GM12878 (cell line): ENCODE data around the gene APC2. TPM values are rescaled to one million over a fixed set of nuclear protein-coding genes. Genes with fewer than 3 reads are reported as not detected.

ENCODE experiments used
- ATAC-seq: fragments of 200-7000 bp; cut with Tn5 transposase; 3 replicates; pipeline ENCODE4 v1.9.1; 2020; ENCODE audit warnings: mild to moderate bottlenecking, moderate library complexity
- BruUV-seq: library from RNA; stranded (reverse); fragments of 400-500 nt; replicated peaks from 2 replicates; lab custom pipeline; 2021; lab: Mats Ljungman, UMichigan
- CTCF ChIA-PET: fragments of 300-600 bp; sonication (Branson Sonifier 250); formaldehyde crosslinking; extraction: SDS; loops from one replicate; lab custom pipeline; 2021; ENCODE audit warnings: inconsistent platforms; lab: Yijun Ruan, JAX
- POLR2A ChIA-PET: fragments of 350-600 bp; formaldehyde crosslinking; extraction: SDS; loops from one replicate; lab custom pipeline; 2021; ENCODE audit warnings: inconsistent platforms; lab: Charles Lee
- RAD21 ChIA-PET: fragments of 300-600 bp; sonication (Branson Sonifier 250); formaldehyde crosslinking; loops from one replicate; lab custom pipeline; 2023; ENCODE audit warnings: antibody characterized with exemption; ENCODE audit not compliant: unreplicated experiment; lab: Charles Lee
- SMC1A ChIA-PET: fragments of 300-600 bp; sonication (Branson Sonifier 250); formaldehyde crosslinking; loops from one replicate; lab custom pipeline; 2023; ENCODE audit not compliant: unreplicated experiment, uncharacterized antibody; lab: Charles Lee
- DNase-seq: peaks from one replicate; pipeline ENCODE4 v3.0.0-alpha.2; 2011; ENCODE audit warnings: low read depth, low spot score
- FAIRE-seq: peaks from 3 replicates; lab custom pipeline; 2011; peaks lifted over from hg19 to GRCh38; lab: Jason Lieb, UNC
- H2AFZ ChIP-seq: 2 replicates; pipeline ENCODE4 v1.6.0; 2011; ENCODE audit warnings: low read depth, low read length, control low read depth; ENCODE audit not compliant: control insufficient read depth
- H3K27ac ChIP-seq: 2 replicates; pipeline ENCODE4 v1.5.1; 2011; ENCODE audit warnings: control low read depth; ENCODE audit not compliant: control insufficient read depth, insufficient read depth
- H3K27me3 ChIP-seq, 2 experiments: replicated peaks in 1 of 2; 2 replicates each; pipeline versions ENCODE4 v1.6.0 to v1.6.1; 2011; ENCODE audit warnings: low read length in 1 of 2; ENCODE audit not compliant: control insufficient read depth in 2 of 2, insufficient read depth in 2 of 2
- H3K36me3 ChIP-seq, 2 experiments: 2 replicates each; pipeline ENCODE4 v1.5.1; 2011; ENCODE audit warnings: low read length in 1 of 2; ENCODE audit not compliant: control insufficient read depth in 2 of 2, insufficient read depth in 2 of 2
- H3K4me1 ChIP-seq: 2 replicates; pipeline ENCODE4 v1.6.1; 2011; ENCODE audit warnings: mild to moderate bottlenecking, low read length, moderate library complexity, mixed read lengths; ENCODE audit not compliant: control insufficient read depth, insufficient read depth
- H3K4me2 ChIP-seq: 2 replicates; pipeline ENCODE4 v1.6.0; 2011; ENCODE audit warnings: control low read depth; ENCODE audit not compliant: control insufficient read depth, insufficient read depth
- H3K4me3 ChIP-seq: fragments of 200-600 bp; sonication (generic); 2 replicates; pipeline ENCODE4 v1.5.1; 2016
- H3K79me2 ChIP-seq: 2 replicates; pipeline ENCODE4 v1.6.0; 2011; ENCODE audit warnings: low read length; ENCODE audit not compliant: control insufficient read depth, insufficient read depth
- H3K9ac ChIP-seq: 2 replicates; pipeline ENCODE4 v1.8.0; 2011; ENCODE audit warnings: low read length, control low read depth, mixed read lengths; ENCODE audit not compliant: control insufficient read depth, insufficient read depth
- H3K9me3 ChIP-seq: replicated peaks from 3 replicates; pipeline ENCODE4 v1.5.1; 2011; ENCODE audit warnings: mild to moderate bottlenecking, low read length; ENCODE audit not compliant: control insufficient read depth, insufficient read depth
- H4K20me1 ChIP-seq: 2 replicates; pipeline ENCODE4 v1.6.0; 2011; ENCODE audit not compliant: control insufficient read depth, insufficient read depth
- DPF2 ChIP-seq: fragments of 450-650 bp; IDR thresholded peaks from 2 replicates; pipeline ENCODE4 v1.6.1; 2017; ENCODE audit warnings: mild to moderate bottlenecking
- FOS ChIP-seq: IDR thresholded peaks from 3 replicates; pipeline ENCODE4 v1.6.1; 2011; ENCODE audit warnings: borderline replicate concordance; ENCODE audit not compliant: insufficient read length; ENCODE audit errors: extremely low read depth
- FOXM1 ChIP-seq: IDR thresholded peaks from 2 replicates; pipeline ENCODE4 v1.6.1; 2012; ENCODE audit warnings: low read depth, mild to moderate bottlenecking, inconsistent platforms, low read length, moderate library complexity
- NFYB ChIP-seq: IDR thresholded peaks from 2 replicates; pipeline ENCODE4 v1.6.1; 2011; ENCODE audit warnings: low read depth, mild to moderate bottlenecking, low read length, improper control_type of control experiment, moderate library complexity; ENCODE audit not compliant: insufficient read depth
- NR2C2 ChIP-seq: IDR thresholded peaks from 2 replicates; pipeline ENCODE4 v1.6.1; 2011; ENCODE audit warnings: borderline replicate concordance, low read depth; ENCODE audit not compliant: control insufficient read depth, insufficient read length
- POLR2AphosphoS5 ChIP-seq: IDR thresholded peaks from 2 replicates; pipeline ENCODE4 v1.6.1; 2011; ENCODE audit warnings: mild to moderate bottlenecking, low read length, inconsistent platforms
- RFX5 ChIP-seq: IDR thresholded peaks from 2 replicates; pipeline ENCODE4 v1.6.1; 2011; ENCODE audit warnings: low read depth, low read length, improper control_type of control experiment
- SP1 ChIP-seq: IDR thresholded peaks from one replicate; pipeline ENCODE4 v1.6.1; 2011; ENCODE audit warnings: low read depth, low read length
- STAT1 ChIP-seq: fragments of 450-650 bp; conservative IDR thresholded peaks from 2 replicates; pipeline ENCODE4 v1.6.1; 2014; ENCODE audit warnings: antibody characterized with exemption, mild to moderate bottlenecking
- WGBS: methylation state at CpG from one replicate; pipeline ENCODE4 v1.1.6; 2016; ENCODE audit warnings: low lambda C conversion rate; ENCODE audit not compliant: insufficient replicate concordance, insufficient coverage; ENCODE audit errors: missing lambda C conversion rate; 5-methylcytosine and 5-hydroxymethylcytosine counted together
- in situ Hi-C: fragments of 300-500 bp; cut with MboI; formaldehyde crosslinking; loops from 9 replicates; pipeline ENCODE4 v1.14.3; 2018; ENCODE audit warnings: mixed read lengths
- intact Hi-C: fragments of 100-400 bp; cut with micrococcal nuclease; formaldehyde crosslinking; loops from one replicate; pipeline ENCODE4 v1.14.2; 2022; ENCODE audit not compliant: unreplicated experiment
- polyA plus RNA-seq, 11 experiments: library from polyadenylated mRNA; depleted of rRNA in 4 of 11; unstranded in 6 of 11; stranded (reverse) in 5 of 11; fragments of >200 nt; fragmentation: Nextera tagmentation in 4 of 11; fragmentation: Illumina TruSeq in 1 of 11; extraction: Ambion mirVana in 4 of 11; extraction: Trizol in 1 of 11; gene quantifications; 1 replicate in 1 of 11; 2 replicates in 10 of 11; pipeline versions ENCODE4 v1.2.1 to v1.2.3, GENCODE V29; 2011 to 2016; ENCODE audit warnings: inconsistent platforms in 2 of 11, missing spikeins in 2 of 11, low read depth in 1 of 11
- total RNA-seq, 4 experiments: library from RNA; depleted of rRNA in 3 of 4; stranded (reverse); fragments of >200 nt in 3 of 4; fragmentation: Illumina TruSeq in 1 of 4; extraction: Trizol in 1 of 4; gene quantifications; 2 replicates each; pipeline versions ENCODE4 v1.2.1 to v1.2.3, GENCODE V29; 2013 to 2021
- TF ChIP-seq, protein P1 (sequence below): IDR thresholded peaks from 2 replicates; pipeline ENCODE4 v1.6.1; 2012; ENCODE audit warnings: low read depth, low read length, improper control_type of control experiment
- TF ChIP-seq, protein P2 (sequence below): IDR thresholded peaks from 2 replicates; pipeline ENCODE4 v1.6.1; 2011; ENCODE audit warnings: borderline replicate concordance, low read depth, mild to moderate bottlenecking, moderate library complexity, mixed read lengths, low read length; ENCODE audit not compliant: insufficient read depth; ENCODE audit errors: extremely low read length
- TF ChIP-seq, protein P3 (sequence below): fragments of 150-350 bp; IDR thresholded peaks from 2 replicates; pipeline ENCODE4 v1.6.1; 2016; ENCODE audit warnings: low read depth, low read length

APC2 gene
- total and polyA plus RNA-seq, 10 of the 15 experiments (the other 5 are each of a cell fraction or from before 2014, with no cell fraction given) = under 0.01 to 0.73 (median 0.04) TPM; not detected in 5

DNA sequence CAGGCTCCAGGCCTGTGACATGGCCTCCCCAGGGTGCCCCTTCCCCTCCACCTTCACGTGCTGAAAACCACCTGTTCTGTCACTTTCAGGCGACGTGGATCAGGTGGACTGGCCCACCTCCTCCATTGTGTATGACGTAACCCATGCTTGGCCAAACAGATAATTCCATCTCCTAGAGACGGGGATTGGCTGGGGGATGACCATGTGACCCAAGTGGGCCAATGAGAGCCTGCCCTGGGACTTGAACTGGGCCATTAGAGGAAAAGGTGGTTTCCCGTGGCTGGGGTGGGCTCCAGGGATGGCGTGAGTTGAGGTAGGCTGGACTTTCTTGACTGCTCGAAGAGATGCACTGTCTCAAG lies 66.5 kb downstream of the APC2 start:
- RAD21 ChIA-PET = no interaction called here
- ATAC-seq (no peak), FAIRE-seq (no peak), DNase-seq (no peak)
- H3K4me2 ChIP-seq = no peak overlapping the region
- TF ChIP-seq FOS (no peak), RFX5 (no peak), FOXM1 (no peak), POLR2AphosphoS5 (no peak), STAT1 (no peak), NR2C2 (no peak), DPF2 (no peak), SP1 (no peak), NFYB (peak; percentile 69)
- TF ChIP-seq, protein P1, sequence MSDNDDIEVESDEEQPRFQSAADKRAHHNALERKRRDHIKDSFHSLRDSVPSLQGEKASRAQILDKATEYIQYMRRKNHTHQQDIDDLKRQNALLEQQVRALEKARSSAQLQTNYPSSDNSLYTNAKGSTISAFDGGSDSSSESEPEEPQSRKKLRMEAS = no peak
- TF ChIP-seq, protein P2, sequence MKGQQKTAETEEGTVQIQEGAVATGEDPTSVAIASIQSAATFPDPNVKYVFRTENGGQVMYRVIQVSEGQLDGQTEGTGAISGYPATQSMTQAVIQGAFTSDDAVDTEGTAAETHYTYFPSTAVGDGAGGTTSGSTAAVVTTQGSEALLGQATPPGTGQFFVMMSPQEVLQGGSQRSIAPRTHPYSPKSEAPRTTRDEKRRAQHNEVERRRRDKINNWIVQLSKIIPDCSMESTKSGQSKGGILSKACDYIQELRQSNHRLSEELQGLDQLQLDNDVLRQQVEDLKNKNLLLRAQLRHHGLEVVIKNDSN = peak; percentile 50
- TF ChIP-seq, protein P3, sequence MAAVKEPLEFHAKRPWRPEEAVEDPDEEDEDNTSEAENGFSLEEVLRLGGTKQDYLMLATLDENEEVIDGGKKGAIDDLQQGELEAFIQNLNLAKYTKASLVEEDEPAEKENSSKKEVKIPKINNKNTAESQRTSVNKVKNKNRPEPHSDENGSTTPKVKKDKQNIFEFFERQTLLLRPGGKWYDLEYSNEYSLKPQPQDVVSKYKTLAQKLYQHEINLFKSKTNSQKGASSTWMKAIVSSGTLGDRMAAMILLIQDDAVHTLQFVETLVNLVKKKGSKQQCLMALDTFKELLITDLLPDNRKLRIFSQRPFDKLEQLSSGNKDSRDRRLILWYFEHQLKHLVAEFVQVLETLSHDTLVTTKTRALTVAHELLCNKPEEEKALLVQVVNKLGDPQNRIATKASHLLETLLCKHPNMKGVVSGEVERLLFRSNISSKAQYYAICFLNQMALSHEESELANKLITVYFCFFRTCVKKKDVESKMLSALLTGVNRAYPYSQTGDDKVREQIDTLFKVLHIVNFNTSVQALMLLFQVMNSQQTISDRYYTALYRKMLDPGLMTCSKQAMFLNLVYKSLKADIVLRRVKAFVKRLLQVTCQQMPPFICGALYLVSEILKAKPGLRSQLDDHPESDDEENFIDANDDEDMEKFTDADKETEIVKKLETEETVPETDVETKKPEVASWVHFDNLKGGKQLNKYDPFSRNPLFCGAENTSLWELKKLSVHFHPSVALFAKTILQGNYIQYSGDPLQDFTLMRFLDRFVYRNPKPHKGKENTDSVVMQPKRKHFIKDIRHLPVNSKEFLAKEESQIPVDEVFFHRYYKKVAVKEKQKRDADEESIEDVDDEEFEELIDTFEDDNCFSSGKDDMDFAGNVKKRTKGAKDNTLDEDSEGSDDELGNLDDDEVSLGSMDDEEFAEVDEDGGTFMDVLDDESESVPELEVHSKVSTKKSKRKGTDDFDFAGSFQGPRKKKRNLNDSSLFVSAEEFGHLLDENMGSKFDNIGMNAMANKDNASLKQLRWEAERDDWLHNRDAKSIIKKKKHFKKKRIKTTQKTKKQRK = no peak
- intact Hi-C loops (no loop called here), in situ Hi-C loops (no loop called here)
- H4K20me1 ChIP-seq = no peaks in the 10 kb centered on the region
- H3K27me3 ChIP-seq = no peaks in the 10 kb centered on the region
- H3K4me1 ChIP-seq = no peaks in the 10 kb centered on the region
- H3K36me3 ChIP-seq = no peaks in the 10 kb centered on the region
- H3K79me2 ChIP-seq = no peaks in the 10 kb centered on the region
- BruUV-seq = no TSS peak
- CTCF ChIA-PET = no interaction called here
- 33% methylated on average over 8 of the region's 8 CpGs for WGBS
- H3K4me3 ChIP-seq = no peak overlapping the region
- no peak overlapping the region for H2AFZ ChIP-seq
- SMC1A ChIA-PET = no interaction called here
- no peak overlapping the region for H3K27ac ChIP-seq
- no peaks in the 10 kb centered on the region for H3K9me3 ChIP-seq
- POLR2A ChIA-PET = no interaction called here
- no peak overlapping the region for H3K9ac ChIP-seq
